Stomach (tissue), 9 donors: ENCODE measurements around the gene ATP9A. TPM values are rescaled to one million over a fixed set of nuclear protein-coding genes. Genes with fewer than 3 reads are reported as not detected.

Source experiments
- DNase-seq, 2 donors: peaks; one replicate each; pipeline versions ENCODE4 v3.0.0 to v3.0.0-alpha.2; 2013 to 2019
- H3K27ac ChIP-seq, 5 donors: fragments of 200-600 bp in 4 of 5; sonication (generic) in 4 of 5; one replicate each; pipeline ENCODE4 v1.5.1; 2013 to 2019; ENCODE audit warnings: mild to moderate bottlenecking in 1 of 5, moderate library complexity in 1 of 5
- H3K27me3 ChIP-seq, 3 donors: fragments of 200-600 bp; sonication (generic); one replicate each; pipeline ENCODE4 v1.5.1; 2017 to 2019; ENCODE audit warnings: mixed run types in 1 of 3
- H3K36me3 ChIP-seq, 4 donors: fragments of 200-600 bp; sonication (generic); 1 replicate in 3 of 4; 2 replicates in 1 of 4; pipeline ENCODE4 v1.5.1; 2016 to 2019
- H3K4me1 ChIP-seq, 4 donors: fragments of 200-600 bp; sonication (generic); one replicate each; pipeline ENCODE4 v1.5.1; 2016 to 2019
- H3K4me3 ChIP-seq, 4 donors: fragments of 200-600 bp; sonication (generic) in 3 of 4; one replicate each; pipeline ENCODE4 v1.5.1; 2016 to 2019; ENCODE audit warnings: mild to moderate bottlenecking in 1 of 4
- H3K9me3 ChIP-seq, 4 donors: fragments of 200-600 bp; sonication (generic); one replicate each; pipeline ENCODE4 v1.5.1; 2016 to 2019
- CTCF ChIP-seq, 7 experiments: fragments of 450-650 bp in 4 of 7; fragments of 200-600 bp in 3 of 7; sonication (generic) in 3 of 7; IDR thresholded peaks; one replicate each; pipeline ENCODE4 v1.5.1; 2016 to 2019; ENCODE audit warnings: antibody characterized with exemption in 7 of 7, control low read depth in 2 of 7, mild to moderate bottlenecking in 1 of 7
- EP300 ChIP-seq: sonication (generic); formaldehyde crosslinking; IDR thresholded peaks from one replicate; pipeline ENCODE4 v1.6.1; 2017; ENCODE audit warnings: antibody characterized with exemption
- POLR2A ChIP-seq, 4 donors: fragments of 450-650 bp; IDR thresholded peaks; one replicate each; pipeline ENCODE4 v1.6.1; 2016; ENCODE audit warnings: antibody characterized with exemption in 4 of 4, control low read depth in 2 of 4, mild to moderate bottlenecking in 1 of 4, moderate library complexity in 1 of 4
- POLR2AphosphoS5 ChIP-seq, 3 donors: sonication (generic); formaldehyde crosslinking; IDR thresholded peaks; one replicate each; pipeline ENCODE4 v1.6.1; 2016; ENCODE audit warnings: antibody characterized with exemption in 3 of 3
- WGBS, 5 donors: extraction: QIAGEN DNeasy Blood & Tissue Kit in 3 of 5; methylation state at CpG; one replicate each; pipeline versions ENCODE4 v1.1.5 to v1.1.7; 2013 to 2018; 5-methylcytosine and 5-hydroxymethylcytosine counted together
- intact Hi-C: fragments of 100-400 bp; cut with DNase I; formaldehyde crosslinking; loops from one replicate; pipeline ENCODE4 v1.15.1; 2023; ENCODE audit warnings: low total_unique reads
- polyA plus RNA-seq, 3 donors: library from polyadenylated mRNA; stranded (reverse); fragments of 200-250 nt; gene quantifications; one replicate each; pipeline ENCODE4 v1.2.3, GENCODE V29; 2013
- total RNA-seq, 5 donors: library from RNA; depleted of rRNA; stranded (reverse); fragments of >200 nt; gene quantifications; one replicate each; pipeline versions ENCODE4 v1.1.0 to v1.2.3, GENCODE V29; 2014 to 2016
- donor health status: healthy with polysubstance abuse.
- donor health status: Bipolar disorder and iron deficiency.
- donor health status: healthy.

Gene ATP9A
- total and polyA plus RNA-seq, 8 donors: 3.2 to 58.9 (median 12.7) TPM

GRCh38 chr20:51583499-51583898 is 184.7 kb downstream of the ATP9A start:
- H3K9me3 ChIP-seq: no peaks in the 10 kb centered on the region
- H3K27me3 ChIP-seq: no peaks in the 10 kb centered on the region
- no peak for DNase-seq
- H3K27ac ChIP-seq: no peak overlapping the region
- no peaks in the 10 kb centered on the region for H3K36me3 ChIP-seq
- H3K4me1 ChIP-seq: no peaks in the 10 kb centered on the region
- intact Hi-C loops: no loop called here
- TF ChIP-seq POLR2A (IDR thresholded peaks at IDR 0.05): no peak
- no peak for TF ChIP-seq POLR2AphosphoS5 (IDR thresholded peaks at IDR 0.05)
- no peak for TF ChIP-seq CTCF (IDR thresholded peaks at IDR 0.05)
- no peak for TF ChIP-seq EP300
- 89 to 93% (median 91%) methylated on average over 14 of the region's 14 CpGs for WGBS, 5 donors
- H3K4me3 ChIP-seq: no peak overlapping the region

DNA sequence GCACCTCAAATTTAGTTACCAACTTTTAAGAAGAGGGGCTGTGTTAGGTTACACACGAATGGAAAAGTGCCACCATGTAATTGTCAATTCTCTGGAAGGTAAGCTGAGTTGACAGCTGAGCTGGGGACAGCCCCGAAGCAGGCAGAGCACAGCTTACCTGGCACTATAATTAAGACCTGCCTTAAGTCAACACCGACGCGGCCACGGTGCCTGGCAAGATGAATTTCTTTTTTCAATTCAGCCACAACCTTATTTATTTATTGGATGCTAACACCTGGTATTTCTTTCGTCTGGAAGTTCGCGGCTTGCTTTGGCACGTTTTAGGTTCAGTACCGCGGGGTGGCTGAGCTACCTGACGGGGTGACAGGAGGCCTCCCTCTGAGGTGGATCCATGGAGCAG is 185.1 kb downstream of the ATP9A start:
- TF ChIP-seq EP300: no peak
- TF ChIP-seq POLR2A (IDR thresholded peaks at IDR 0.05): no peak
- no peak for TF ChIP-seq CTCF (IDR thresholded peaks at IDR 0.05)
- TF ChIP-seq POLR2AphosphoS5 (IDR thresholded peaks at IDR 0.05): no peak
- Histone ChIP-seq H3K4me3 (no peak overlapping the region), H3K9me3 (no peaks in the 10 kb centered on the region), H3K27ac (no peak overlapping the region), H3K4me1 (no peaks in the 10 kb centered on the region), H3K36me3 (no peaks in the 10 kb centered on the region), H3K27me3 (no peaks in the 10 kb centered on the region)
- 24 to 76% (median 53%) methylated on average over 13 of the region's 13 CpGs for WGBS, 5 donors
- peak in 1 of 2 donors; percentile 55 for DNase-seq
- intact Hi-C loops: no loop called here

GRCh38 chr20:51581571-51581970 is 186.6 kb downstream of the ATP9A start:
- intact Hi-C loops: no loop called here

DNA sequence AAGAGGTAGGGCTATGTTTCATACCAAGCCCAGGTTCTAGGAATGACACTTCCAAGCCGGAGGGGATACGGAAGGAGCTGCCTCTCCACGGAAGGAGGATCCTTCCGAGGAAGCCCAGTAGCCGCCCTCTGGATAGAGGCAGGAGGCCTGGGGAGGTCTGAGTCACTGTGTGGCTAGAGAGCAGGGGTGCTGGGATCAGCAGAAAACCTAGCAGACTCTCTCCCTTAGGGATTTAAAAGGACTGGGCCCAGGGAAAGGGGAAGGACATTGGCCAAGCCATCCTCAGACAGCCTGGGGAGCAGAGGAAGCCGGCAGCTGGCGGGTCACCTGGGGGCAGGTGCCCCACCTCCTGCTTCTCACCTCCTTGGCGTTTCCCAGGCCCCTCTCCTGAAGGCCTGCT is 189.1 kb downstream of the ATP9A start:
- no peak overlapping the region for H3K27ac ChIP-seq
- H3K4me3 ChIP-seq: no peak overlapping the region
- H3K36me3 ChIP-seq: no peaks in the 10 kb centered on the region
- no peaks in the 10 kb centered on the region for H3K27me3 ChIP-seq
- H3K4me1 ChIP-seq: no peaks in the 10 kb centered on the region
- no peak for DNase-seq
- WGBS, 5 donors: 75 to 85% (median 77%) methylated on average over 8 of the region's 8 CpGs
- intact Hi-C loops: no loop called here
- TF ChIP-seq POLR2A (IDR thresholded peaks at IDR 0.05) (no peak), CTCF (IDR thresholded peaks at IDR 0.05) (no peak)
- H3K9me3 ChIP-seq: peaks cover 0 to 4% (median 0%) of the 10 kb centered on the region in 4 donors

More at GRCh38 chr20:51581571-51581970, 186.6 kb downstream of the ATP9A start:
- no peaks in the 10 kb centered on the region for H3K4me1 ChIP-seq
- no peak overlapping the region for H3K27ac ChIP-seq
- H3K36me3 ChIP-seq: no peaks in the 10 kb centered on the region
- H3K4me3 ChIP-seq: no peak overlapping the region
- no peak for DNase-seq
- TF ChIP-seq POLR2A (IDR thresholded peaks at IDR 0.05): no peak
- no peak for TF ChIP-seq CTCF (IDR thresholded peaks at IDR 0.05)
- TF ChIP-seq POLR2AphosphoS5 (IDR thresholded peaks at IDR 0.05): no peak
- H3K9me3 ChIP-seq: no peaks in the 10 kb centered on the region
- no peaks in the 10 kb centered on the region for H3K27me3 ChIP-seq

DNA sequence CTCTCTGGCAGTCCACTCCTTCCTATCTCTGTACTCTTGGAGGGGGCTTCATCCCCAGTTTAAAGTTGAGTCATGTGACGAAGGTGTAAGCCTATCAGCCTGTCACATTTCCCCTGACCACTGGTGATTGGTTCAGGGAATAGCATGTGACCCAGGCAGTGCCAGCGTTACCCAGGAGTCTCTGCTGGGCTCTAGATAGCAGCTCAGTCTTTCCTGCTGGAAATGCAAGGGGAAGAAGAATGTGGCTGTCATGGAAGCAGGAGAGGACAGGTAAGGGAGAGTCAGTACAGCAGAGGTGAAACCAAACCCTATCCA is 190.1 kb downstream of the ATP9A start:
- Histone ChIP-seq H3K4me1 (no peaks in the 10 kb centered on the region), H3K36me3 (no peaks in the 10 kb centered on the region), H3K27me3 (no peaks in the 10 kb centered on the region), H3K4me3 (no peak overlapping the region), H3K27ac (no peak overlapping the region), H3K9me3 (peaks cover 0 to 4% (median 0%) of the 10 kb centered on the region in 4 donors)
- intact Hi-C loops: no loop called here
- no peak for TF ChIP-seq POLR2A (IDR thresholded peaks at IDR 0.05)
- TF ChIP-seq EP300: no peak
- TF ChIP-seq POLR2AphosphoS5 (IDR thresholded peaks at IDR 0.05): no peak
- no peak for TF ChIP-seq CTCF (IDR thresholded peaks at IDR 0.05)
- 77 to 90% (median 89%) methylated on average over 2 of the region's 2 CpGs for whole genome bisulfite sequencing, 5 donors
- DNase-seq: no peak
